Liver (tissue), 3 donors: ENCODE data around the gene FABP3.

Experiments used
- ATF3 ChIP-seq: IDR thresholded peaks from 2 replicates; pipeline ENCODE4 v1.6.1; 2016; ENCODE audit warnings: antibody characterized with exemption
- CTCF ChIP-seq: fragments of 150-350 bp; IDR thresholded peaks from 2 replicates; pipeline ENCODE4 v1.5.1; 2017; ENCODE audit warnings: improper control_type of control experiment, low read depth, low read length; ENCODE audit not compliant: missing input control
- EGR1 ChIP-seq, 2 donors: IDR thresholded peaks; 2 replicates each; pipeline ENCODE4 v1.6.1; 2016 to 2018; ENCODE audit warnings: antibody characterized with exemption in 2 of 2, low read depth in 2 of 2
- GABPA ChIP-seq, 2 donors: IDR thresholded peaks in 1 of 2; conservative IDR thresholded peaks in 1 of 2; 2 replicates each; pipeline ENCODE4 v1.6.1; 2016; ENCODE audit warnings: antibody characterized with exemption in 2 of 2, mild to moderate bottlenecking in 1 of 2, moderate library complexity in 1 of 2
- JUND ChIP-seq, 2 donors: IDR thresholded peaks; 2 replicates each; pipeline ENCODE4 v1.6.1; 2016; ENCODE audit warnings: antibody characterized with exemption in 2 of 2
- MAX ChIP-seq: IDR thresholded peaks from 2 replicates; pipeline ENCODE4 v1.6.1; 2016; ENCODE audit warnings: antibody characterized with exemption
- RAD21 ChIP-seq, 2 donors: IDR thresholded peaks; 2 replicates each; pipeline ENCODE4 v1.6.1; 2016; ENCODE audit warnings: antibody characterized with exemption in 2 of 2, mild to moderate bottlenecking in 2 of 2
- REST ChIP-seq: IDR thresholded peaks from 2 replicates; pipeline ENCODE4 v1.6.1; 2016; ENCODE audit warnings: antibody characterized with exemption, mild to moderate bottlenecking
- SP1 ChIP-seq: IDR thresholded peaks from 2 replicates; pipeline ENCODE4 v1.6.1; 2018; ENCODE audit warnings: antibody characterized with exemption, mild to moderate bottlenecking
- TAF1 ChIP-seq: conservative IDR thresholded peaks from 2 replicates; pipeline ENCODE4 v1.6.1; 2016; ENCODE audit warnings: antibody characterized with exemption, mild to moderate bottlenecking
- YY1 ChIP-seq: IDR thresholded peaks from 2 replicates; pipeline ENCODE4 v1.6.1; 2016; ENCODE audit warnings: antibody characterized with exemption, mild to moderate bottlenecking
- donor health status: healthy.
- donor health status: healthy.

- no peak for TF ChIP-seq CTCF
- no peak for TF ChIP-seq YY1
- TF ChIP-seq MAX: no peak
- TF ChIP-seq EGR1 (IDR thresholded peaks at IDR 0.05; ENCODE audit: low read depth in 2 of 2): no peak
- no peak for TF ChIP-seq GABPA (IDR thresholded peaks at IDR 0.05 in 1 of 2, conservative IDR thresholded peaks at IDR 0.05 in 1 of 2)
- TF ChIP-seq JUND (IDR thresholded peaks at IDR 0.05): no peak
- TF ChIP-seq SP1: no peak
- TF ChIP-seq RAD21 (IDR thresholded peaks at IDR 0.05): no peak
- TF ChIP-seq ATF3: no peak
- TF ChIP-seq REST: no peak
- TF ChIP-seq TAF1: no peak
These were observed 42.1 kb upstream of the FABP3 start for GRCh38 chr1:31414980-31415370.
